Muscle of back (tissue), 11 donors: ENCODE data around the gene TPPP. TPM values are rescaled to one million over a fixed set of nuclear protein-coding genes. Genes with fewer than 3 reads are reported as not detected.

Experiments
- DNase-seq, 3 donors: peaks; one replicate each; pipeline versions ENCODE4 v3.0.0 to v3.0.0-alpha.2; 2013
- polyA plus RNA-seq, 10 donors: library from polyadenylated mRNA; unstranded; fragments of 120-200 nt; gene quantifications; one replicate each; pipeline ENCODE4 v1.2.1, GENCODE V29; 2013; ENCODE audit not compliant: insufficient read length in 10 of 10

The TPPP gene
- polyA plus RNA-seq, 10 donors = 4.0 to 12.3 (median 8.0) TPM

- DNase-seq = no peak
Measured at GRCh38 chr5:665956-666711, 27.0 kb downstream of the TPPP start.

- DNase-seq = no peak
Measured at GRCh38 chr5:665541-665955, 27.6 kb downstream of the TPPP start.

DNA sequence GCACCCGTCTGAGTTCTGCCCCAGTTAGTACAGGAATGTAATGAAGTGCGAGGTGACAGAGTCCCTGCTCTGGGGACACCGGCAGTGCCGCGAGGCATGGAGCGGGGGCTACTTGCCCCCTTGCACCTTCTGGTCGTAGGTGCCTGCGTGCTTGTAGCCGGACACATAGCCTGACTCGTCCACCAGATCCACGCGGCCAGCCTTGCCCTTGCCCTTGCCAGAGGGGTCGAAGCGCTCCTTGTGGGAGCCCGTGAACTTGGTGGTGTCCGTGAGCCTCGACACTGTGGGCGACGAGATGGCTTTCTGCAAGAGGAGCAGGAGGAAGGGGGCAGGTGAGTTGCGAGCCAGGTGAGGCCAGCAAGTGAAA lies 28.2 kb downstream of the TPPP start:
- DNase-seq = no peak

- no peak for DNase-seq
Measured at GRCh38 chr5:664343-664993, 28.7 kb downstream of the TPPP start.

GRCh38 chr5:663436-664342 lies 29.5 kb downstream of the TPPP start:
- no peak for DNase-seq

DNA sequence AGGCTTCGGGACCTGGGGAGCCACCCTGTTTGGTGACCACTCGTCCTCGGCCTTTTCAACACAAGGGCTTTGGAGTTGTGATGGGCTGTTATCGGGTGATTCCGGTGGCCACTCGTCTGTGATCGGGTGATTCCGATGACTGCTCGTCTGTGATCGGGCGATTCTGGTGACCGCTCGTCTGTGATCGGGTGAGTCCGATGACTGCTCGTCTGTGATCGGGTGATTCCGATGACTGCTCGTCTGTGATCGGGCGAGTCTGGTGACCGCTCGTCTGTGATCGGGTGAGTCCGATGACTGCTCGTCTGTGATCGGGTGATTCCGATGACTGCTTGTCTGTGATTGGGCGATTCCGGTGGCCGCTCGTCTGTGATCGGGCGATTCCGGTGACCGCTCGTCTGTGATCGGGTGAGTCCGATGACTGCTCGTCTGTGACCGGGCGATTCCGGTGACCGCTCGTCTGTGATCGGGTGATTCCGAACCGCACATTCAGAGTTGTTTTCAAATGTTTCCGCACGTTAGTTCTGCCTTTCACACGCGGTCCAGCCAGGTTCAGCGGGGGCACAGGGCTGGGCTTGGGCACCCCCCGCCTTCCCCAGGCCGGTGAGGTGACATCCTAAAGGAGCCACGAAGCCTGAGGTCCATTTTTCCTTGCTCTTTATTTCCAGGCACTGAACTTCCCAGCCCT lies 30.3 kb downstream of the TPPP start:
- DNase-seq = no peak

GRCh38 chr5:661891-662750 lies 31.0 kb downstream of the TPPP start:
- no peak for DNase-seq

GRCh38 chr5:660491-661030 lies 32.6 kb downstream of the TPPP start:
- no peak for DNase-seq

- DNase-seq = no peak
Measured at GRCh38 chr5:659496-660263, 33.5 kb downstream of the TPPP start.

DNA sequence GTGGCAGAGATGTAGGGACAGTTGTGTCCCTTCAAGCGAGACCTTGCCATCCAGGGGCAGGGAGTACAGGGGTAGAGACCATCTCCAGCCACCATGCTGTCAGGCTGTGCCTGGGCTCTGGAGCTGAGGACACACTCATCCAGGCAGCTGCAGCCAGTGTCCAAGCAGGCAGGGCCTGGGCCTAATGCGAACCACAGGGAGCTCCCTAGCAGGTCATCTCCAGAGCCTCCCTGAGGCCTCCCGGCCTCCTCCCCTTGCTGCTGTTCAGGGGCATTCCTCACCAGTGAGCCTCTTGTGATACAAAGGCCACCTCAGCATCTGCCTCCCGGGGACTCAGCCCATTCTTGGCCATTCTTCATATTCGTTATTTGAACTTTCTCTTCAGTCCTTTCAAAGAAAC lies 35.0 kb downstream of the TPPP start:
- no peak for DNase-seq

- DNase-seq = no peak
Measured at GRCh38 chr5:657570-657969, 35.6 kb downstream of the TPPP start.

GRCh38 chr5:655406-655805 lies 37.7 kb downstream of the TPPP start:
- DNase-seq = no peak

DNA sequence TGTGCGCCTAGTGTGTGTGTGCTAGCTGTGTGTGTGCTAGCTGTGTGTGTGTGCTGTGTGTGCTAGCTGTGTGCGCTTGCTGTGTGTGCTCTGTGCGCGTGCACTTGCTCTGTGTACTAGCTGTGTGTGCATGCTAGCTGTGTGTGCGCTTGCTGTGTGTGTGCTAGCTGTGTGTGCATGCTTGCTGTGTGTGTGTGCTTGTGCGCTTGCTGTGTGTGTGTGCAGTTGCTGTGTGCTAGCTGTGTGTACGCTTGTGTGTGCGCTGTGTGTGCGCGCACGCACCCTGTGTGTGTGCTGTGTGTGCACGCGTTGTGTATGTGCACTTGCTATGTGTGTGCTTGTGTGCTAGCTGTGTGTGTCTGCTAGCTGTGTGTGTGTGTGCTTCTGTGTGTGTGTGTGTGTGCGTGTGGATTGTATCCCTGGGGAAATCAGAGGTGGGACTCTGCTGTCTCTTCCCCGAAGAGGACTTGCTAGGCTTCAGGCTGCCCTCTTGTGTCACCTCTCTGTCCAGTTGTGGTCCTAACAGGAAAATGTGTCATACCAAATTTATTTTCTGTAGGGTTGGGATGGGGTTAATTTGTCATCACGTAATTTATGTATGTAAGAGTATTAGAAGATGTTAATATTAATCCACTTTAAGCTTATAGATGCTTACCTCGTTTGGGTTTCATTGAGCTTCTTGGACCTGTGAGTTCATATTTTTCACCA lies 38.9 kb downstream of the TPPP start:
- DNase-seq = no peak

GRCh38 chr5:652773-653350 lies 40.3 kb downstream of the TPPP start:
- DNase-seq = no peak

DNA sequence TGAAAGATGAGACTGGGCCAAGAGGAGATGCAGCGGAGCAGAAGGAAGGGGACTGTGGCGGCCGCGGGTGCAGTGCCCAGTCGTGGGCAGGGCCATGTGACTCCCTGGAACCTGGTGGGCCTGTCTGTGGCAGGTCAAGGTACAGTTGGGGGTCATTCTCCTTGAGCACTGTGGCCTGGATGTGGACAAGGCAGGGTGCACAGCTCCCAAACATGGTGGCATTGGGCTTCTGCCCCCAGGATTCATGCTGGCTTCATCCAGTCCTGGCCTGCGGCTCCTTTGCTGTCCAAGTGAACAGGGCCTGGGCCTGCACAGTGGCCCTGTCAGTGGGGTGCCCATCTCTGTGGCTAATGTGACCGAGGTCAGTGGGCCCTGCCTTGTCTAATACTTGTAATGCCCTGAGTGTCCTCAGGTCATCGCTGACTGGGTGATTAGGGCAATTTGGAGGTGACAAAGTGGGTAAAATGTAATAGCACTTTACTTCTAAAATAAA lies 41.1 kb downstream of the TPPP start:
- DNase-seq = no peak

DNA sequence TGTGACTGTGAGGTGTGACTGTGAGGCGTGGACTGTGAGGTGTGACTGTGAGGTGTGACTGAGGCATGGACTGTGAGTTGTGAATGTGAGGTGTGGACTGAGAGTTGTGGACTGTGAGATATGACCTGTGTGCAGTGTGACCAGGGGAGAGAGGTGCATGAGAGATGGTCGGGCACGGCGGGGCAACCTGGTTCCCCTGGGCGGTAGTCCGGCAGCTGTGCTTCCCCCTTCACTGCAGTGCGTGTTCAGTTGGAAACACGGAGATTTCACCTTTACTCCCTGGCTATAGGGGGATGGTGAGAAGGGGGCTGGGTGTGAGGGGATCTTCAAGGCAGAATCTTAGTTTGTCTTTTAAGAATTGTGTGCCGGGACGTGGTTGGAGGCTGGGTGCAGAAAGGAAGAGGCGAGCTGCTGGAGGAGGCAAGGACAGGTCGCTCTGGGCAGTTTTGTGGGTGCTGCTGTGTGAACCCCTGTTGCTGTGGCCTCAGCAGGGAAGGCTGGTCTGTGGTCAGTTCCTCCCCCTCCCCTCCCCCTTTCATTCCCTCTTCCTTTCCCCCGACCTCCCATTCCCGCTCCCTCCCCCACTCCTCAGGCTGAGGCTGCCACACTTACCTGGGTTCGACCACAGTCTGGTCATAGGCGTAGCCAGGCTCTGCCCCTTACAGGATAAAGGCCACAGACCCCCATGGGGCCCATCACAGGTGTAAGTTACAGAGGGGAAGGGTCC lies 41.7 kb downstream of the TPPP start:
- DNase-seq = no peak

- DNase-seq = no peak
Measured at GRCh38 chr5:647727-648126, 45.4 kb downstream of the TPPP start.

GRCh38 chr5:647311-647710 lies 45.8 kb downstream of the TPPP start:
- DNase-seq = no peak
